Caco-2 (cell line): ENCODE measurements around the gene EPS8L1. TPM values are rescaled to one million over a fixed set of nuclear protein-coding genes. Genes with fewer than 3 reads are reported as not detected.

Source experiments
- BruUV-seq: library from RNA; stranded (reverse); fragments of 400-500 nt; replicated peaks from 2 replicates; lab custom pipeline; 2021; lab: Mats Ljungman, UMichigan
- CTCF ChIA-PET: fragments of 300-600 bp; sonication (Branson Sonifier 250); formaldehyde crosslinking; loops from one replicate; lab custom pipeline; 2022; ENCODE audit warnings: antibody characterized with exemption; lab: Charles Lee
- POLR2A ChIA-PET: fragments of 300-600 bp; sonication (Branson Sonifier 250); formaldehyde crosslinking; loops from one replicate; lab custom pipeline; 2022; ENCODE audit warnings: antibody characterized with exemption; lab: Charles Lee
- DNase-seq, 2 experiments: peaks; one replicate each; pipeline versions ENCODE4 v3.0.0 to v3.0.0-alpha.2; 2020 to 2022
- H3K27me3 ChIP-seq: replicated peaks from 2 replicates; pipeline ENCODE4 v1.6.0; 2011; ENCODE audit warnings: low read length; ENCODE audit not compliant: control insufficient read depth, insufficient read depth
- H3K36me3 ChIP-seq: 2 replicates; pipeline ENCODE4 v1.5.1; 2011; ENCODE audit warnings: low read length; ENCODE audit not compliant: control insufficient read depth, insufficient read depth
- H3K4me1 ChIP-seq: fragments of 250-450 bp; sonication (Bioruptor Pico); 2 replicates; pipeline ENCODE4 v1.5.1; 2020; ENCODE audit warnings: mild to moderate bottlenecking
- H3K4me3 ChIP-seq: 2 replicates; pipeline ENCODE4 v1.5.1; 2011; ENCODE audit warnings: low read depth, mild to moderate bottlenecking, control low read depth, low read length
- H3K9me3 ChIP-seq: fragments of 250-450 bp; sonication (Bioruptor Pico); 2 replicates; pipeline ENCODE4 v1.5.1; 2020; ENCODE audit warnings: mild to moderate bottlenecking, moderate library complexity
- H3K27ac Mint-ChIP-seq: one replicate; pipeline ENCODE4 v1.8.0; 2022; ENCODE audit warnings: mixed read lengths; ENCODE audit not compliant: unreplicated experiment
- H3K27me3 Mint-ChIP-seq: one replicate; pipeline ENCODE4 v1.8.0; 2022; ENCODE audit warnings: mixed read lengths; ENCODE audit not compliant: insufficient read depth, unreplicated experiment
- H3K36me3 Mint-ChIP-seq: one replicate; pipeline ENCODE4 v1.8.0; 2022; ENCODE audit warnings: mild to moderate bottlenecking, mixed read lengths; ENCODE audit not compliant: insufficient read depth, unreplicated experiment
- H3K4me1 Mint-ChIP-seq: one replicate; pipeline ENCODE4 v1.8.0; 2022; ENCODE audit warnings: low read depth, mixed read lengths; ENCODE audit not compliant: unreplicated experiment
- H3K4me3 Mint-ChIP-seq: one replicate; pipeline ENCODE4 v1.8.0; 2022; ENCODE audit warnings: mild to moderate bottlenecking, moderate library complexity, mixed read lengths; ENCODE audit not compliant: unreplicated experiment
- H3K9me3 Mint-ChIP-seq: one replicate; pipeline ENCODE4 v1.8.0; 2022; ENCODE audit warnings: mixed read lengths; ENCODE audit not compliant: unreplicated experiment
- CTCF ChIP-seq, 2 experiments: fragments of 200-600 bp in 1 of 2; IDR thresholded peaks; 1 replicate in 1 of 2; 2 replicates in 1 of 2; pipeline versions ENCODE4 v1.5.1 to v1.8.0; 2011 to 2022; ENCODE audit warnings: antibody characterized with exemption in 1 of 2, control low read depth in 1 of 2, inconsistent platforms in 1 of 2, low read depth in 1 of 2, low read length in 1 of 2, mild to moderate bottlenecking in 1 of 2, moderate library complexity in 1 of 2; ENCODE audit not compliant: insufficient read depth in 1 of 2, severe bottlenecking in 1 of 2, unreplicated experiment in 1 of 2
- intact Hi-C: fragments of 100-400 bp; cut with micrococcal nuclease; formaldehyde crosslinking; loops from one replicate; pipeline ENCODE4 v1.10.0; 2022; ENCODE audit not compliant: unreplicated experiment
- total RNA-seq: library from RNA; stranded (reverse); gene quantifications from 2 replicates; pipeline ENCODE4 v1.2.3, GENCODE V29; 2022

The EPS8L1 gene
- total RNA-seq, 1 experiment from 2014 or later = 135 TPM

GRCh38 chr19:55097864-55098715 lies 22.4 kb downstream of the EPS8L1 start:
- H3K27me3 ChIP-seq = no peaks in the 10 kb centered on the region
- no peaks in the 10 kb centered on the region for H3K9me3 Mint-ChIP-seq
- POLR2A ChIA-PET = no interaction called here
- H3K4me1 Mint-ChIP-seq = no peaks in the 10 kb centered on the region
- peaks cover 22% of the 10 kb centered on the region for H3K36me3 Mint-ChIP-seq
- H3K27ac Mint-ChIP-seq = no peak overlapping the region
- no peaks in the 10 kb centered on the region for H3K4me1 ChIP-seq
- DNase-seq = no peak
- no peaks in the 10 kb centered on the region for H3K27me3 Mint-ChIP-seq
- intact Hi-C loops = no loop called here
- H3K4me3 ChIP-seq = no peak overlapping the region
- no TSS peak for BruUV-seq
- H3K36me3 ChIP-seq = peaks cover 1% of the 10 kb centered on the region; the same call in 1 of the 2 replicates
- H3K9me3 ChIP-seq = peaks cover 4% of the 10 kb centered on the region; the same call in 1 of the 2 replicates
- CTCF ChIA-PET = no interaction called here
- H3K4me3 Mint-ChIP-seq = no peak overlapping the region
- no peak for TF ChIP-seq CTCF (IDR thresholded peaks at IDR 0.05; ENCODE audit: insufficient read depth in 1 of 2, low read depth in 1 of 2, low read length in 1 of 2, severe bottlenecking in 1 of 2, unreplicated experiment in 1 of 2)

- ChIA-PET POLR2A (no interaction called here), CTCF (interaction anchor here (0.9 to 1.2 kb wide), 2 partner anchors 10 to 61 kb away, joined by 3 to 4 read pairs; no protein-coding TSS in a partner anchor)
- BruUV-seq = no TSS peak
- Mint-ChIP-seq H3K27ac (no peak overlapping the region), H3K4me3 (no peak overlapping the region), H3K4me1 (no peaks in the 10 kb centered on the region), H3K27me3 (no peaks in the 10 kb centered on the region), H3K36me3 (peaks cover 22% of the 10 kb centered on the region), H3K9me3 (no peaks in the 10 kb centered on the region)
- H3K27me3 ChIP-seq = no peaks in the 10 kb centered on the region
- intact Hi-C loops = no loop called here
- DNase-seq = no peak
- H3K4me3 ChIP-seq = no peak overlapping the region
- peak in 1 of 2 experiments; percentile 19 for TF ChIP-seq CTCF (IDR thresholded peaks at IDR 0.05; ENCODE audit: insufficient read depth in 1 of 2, low read depth in 1 of 2, low read length in 1 of 2, severe bottlenecking in 1 of 2, unreplicated experiment in 1 of 2)
- H3K9me3 ChIP-seq = peaks cover 7% of the 10 kb centered on the region; the same call in 1 of the 2 replicates
- peaks cover 1% of the 10 kb centered on the region for H3K36me3 ChIP-seq
- no peaks in the 10 kb centered on the region for H3K4me1 ChIP-seq
Observed at GRCh38 chr19:55098716-55099556, 23.3 kb downstream of the EPS8L1 start.
